GM12872 (cell line): ENCODE results near the gene CCDC180.

Experiments
- CTCF ChIP-seq: IDR thresholded peaks from 3 replicates; pipeline ENCODE4 v1.5.1; 2011; ENCODE audit warnings: low read depth, mild to moderate bottlenecking, low read length, moderate library complexity; ENCODE audit not compliant: insufficient read depth

CCDC180 gene

GRCh38 chr9:97307500-97308163 is at the start of gene CCDC180:
Gene CCDC180, plus strand, starts transcription at chr9:97307659. Its CDS starts 405 bp downstream, at chr9:97308064.
- TF ChIP-seq CTCF: no peak

GRCh38 chr9:97271292-97271691 is 36.2 kb upstream of the CCDC180 start:
- TF ChIP-seq CTCF: no peak

GRCh38 chr9:97272072-97272471 is 35.4 kb upstream of the CCDC180 start:
- TF ChIP-seq CTCF: no peak

- no peak for TF ChIP-seq CTCF
Measured at GRCh38 chr9:97276310-97276852, 31.1 kb upstream of the CCDC180 start.

- TF ChIP-seq CTCF: no peak
Measured at GRCh38 chr9:97277953-97278352, 29.5 kb upstream of the CCDC180 start.

GRCh38 chr9:97280755-97281330 is 26.6 kb upstream of the CCDC180 start:
- no peak for TF ChIP-seq CTCF

GRCh38 chr9:97283768-97284167 is 23.7 kb upstream of the CCDC180 start:
- TF ChIP-seq CTCF: no peak
